Uterus (tissue), 2 donors: ENCODE results near the gene LDLRAD4.

Experiments used
- POLR2A ChIP-seq, 2 donors: fragments of 450-650 bp; IDR thresholded peaks; one replicate each; pipeline ENCODE4 v1.6.1; 2016; ENCODE audit warnings: antibody characterized with exemption in 2 of 2, mild to moderate bottlenecking in 1 of 2, moderate library complexity in 1 of 2
- TF ChIP-seq, protein P1 (sequence below), 4 experiments: fragments of 200-600 bp in 2 of 4; fragments of 450-650 bp in 2 of 4; sonication (generic) in 2 of 4; IDR thresholded peaks; one replicate each; pipeline ENCODE4 v1.5.1; 2016 to 2019; ENCODE audit warnings: antibody characterized with exemption in 4 of 4, mild to moderate bottlenecking in 2 of 4, moderate library complexity in 1 of 4

DNA sequence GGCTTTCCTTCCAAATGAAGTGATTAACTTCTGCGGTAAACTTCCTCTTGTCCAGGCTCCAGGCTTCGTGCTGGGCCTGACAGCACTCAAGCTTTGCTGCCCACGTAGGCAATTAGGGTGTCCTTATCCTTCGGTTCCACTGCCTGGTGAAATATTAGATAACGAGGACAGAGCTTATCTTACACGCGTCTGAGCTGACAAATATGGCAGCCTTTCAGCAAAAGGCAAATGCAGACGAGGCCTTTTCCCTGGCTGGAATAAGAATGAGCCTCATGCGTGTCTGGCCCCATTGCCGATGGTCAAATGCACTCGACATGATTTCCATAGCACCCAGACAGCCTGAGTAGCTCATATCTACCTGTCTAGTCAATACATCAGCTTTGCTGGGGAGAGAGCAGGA, 366.3 kb downstream of the LDLRAD4 start:
- no peak for TF ChIP-seq POLR2A (IDR thresholded peaks at IDR 0.05)
- TF ChIP-seq, protein P1, sequence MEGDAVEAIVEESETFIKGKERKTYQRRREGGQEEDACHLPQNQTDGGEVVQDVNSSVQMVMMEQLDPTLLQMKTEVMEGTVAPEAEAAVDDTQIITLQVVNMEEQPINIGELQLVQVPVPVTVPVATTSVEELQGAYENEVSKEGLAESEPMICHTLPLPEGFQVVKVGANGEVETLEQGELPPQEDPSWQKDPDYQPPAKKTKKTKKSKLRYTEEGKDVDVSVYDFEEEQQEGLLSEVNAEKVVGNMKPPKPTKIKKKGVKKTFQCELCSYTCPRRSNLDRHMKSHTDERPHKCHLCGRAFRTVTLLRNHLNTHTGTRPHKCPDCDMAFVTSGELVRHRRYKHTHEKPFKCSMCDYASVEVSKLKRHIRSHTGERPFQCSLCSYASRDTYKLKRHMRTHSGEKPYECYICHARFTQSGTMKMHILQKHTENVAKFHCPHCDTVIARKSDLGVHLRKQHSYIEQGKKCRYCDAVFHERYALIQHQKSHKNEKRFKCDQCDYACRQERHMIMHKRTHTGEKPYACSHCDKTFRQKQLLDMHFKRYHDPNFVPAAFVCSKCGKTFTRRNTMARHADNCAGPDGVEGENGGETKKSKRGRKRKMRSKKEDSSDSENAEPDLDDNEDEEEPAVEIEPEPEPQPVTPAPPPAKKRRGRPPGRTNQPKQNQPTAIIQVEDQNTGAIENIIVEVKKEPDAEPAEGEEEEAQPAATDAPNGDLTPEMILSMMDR (IDR thresholded peaks at IDR 0.05): no peak
